Astrocyte (in vitro differentiated cells and primary cell): Measurements from ENCODE around the gene ZC3H4. TPM values are rescaled to one million over a fixed set of nuclear protein-coding genes. Genes with fewer than 3 reads are reported as not detected.
A peak's percentile ranks its signal among the peaks of the same experiment; 100 is the strongest.

Experiments used
- DNase-seq: peaks from one replicate; pipeline ENCODE4 v3.0.0-alpha.2; 2010; ENCODE audit warnings: low read depth
- FAIRE-seq: peaks from 2 replicates; lab custom pipeline; 2011; peaks lifted over from hg19 to GRCh38; lab: Jason Lieb, UNC
- H2AFZ ChIP-seq: 2 replicates; pipeline ENCODE4 v1.6.0; 2012; ENCODE audit warnings: low read depth, low read length, inconsistent platforms
- H3K27ac ChIP-seq: 2 replicates; pipeline ENCODE4 v1.5.1; 2011; ENCODE audit warnings: low read depth, low read length, inconsistent platforms
- H3K27me3 ChIP-seq: 2 replicates; pipeline ENCODE4 v1.6.0; 2011; ENCODE audit warnings: low read length, inconsistent platforms; ENCODE audit not compliant: insufficient read depth
- H3K36me3 ChIP-seq: 2 replicates; pipeline ENCODE4 v1.5.1; 2011; ENCODE audit warnings: low read length, inconsistent platforms; ENCODE audit not compliant: insufficient read depth
- H3K4me1 ChIP-seq: 2 replicates; pipeline ENCODE4 v1.5.1; 2011; ENCODE audit warnings: low read length, inconsistent platforms; ENCODE audit not compliant: insufficient read depth
- H3K4me2 ChIP-seq: 2 replicates; pipeline ENCODE4 v1.6.0; 2012; ENCODE audit warnings: low read length, inconsistent platforms
- H3K4me3 ChIP-seq: 2 replicates; pipeline ENCODE4 v1.5.1; 2011; ENCODE audit warnings: low read depth, mild to moderate bottlenecking, low read length, inconsistent platforms; ENCODE audit not compliant: insufficient read depth
- H3K79me2 ChIP-seq: 2 replicates; pipeline ENCODE4 v1.6.0; 2012; ENCODE audit warnings: mild to moderate bottlenecking, low read length, inconsistent platforms; ENCODE audit not compliant: insufficient read depth
- H3K9ac ChIP-seq: 2 replicates; pipeline ENCODE4 v1.6.0; 2012; ENCODE audit warnings: mild to moderate bottlenecking, low read length, inconsistent platforms
- H3K9me3 ChIP-seq: 2 replicates; pipeline ENCODE4 v1.5.1; 2012; ENCODE audit warnings: low read depth, mild to moderate bottlenecking, low read length, inconsistent platforms; ENCODE audit not compliant: insufficient read depth
- H4K20me1 ChIP-seq: 2 replicates; pipeline ENCODE4 v1.6.0; 2012; ENCODE audit warnings: low read length, inconsistent platforms; ENCODE audit not compliant: insufficient read depth
- H3K27ac Mint-ChIP-seq: one replicate; pipeline ENCODE4 v1.8.0; 2021; ENCODE audit warnings: mild to moderate bottlenecking, mixed read lengths; ENCODE audit not compliant: unreplicated experiment
- H3K27me3 Mint-ChIP-seq: one replicate; pipeline ENCODE4 v1.8.0; 2021; ENCODE audit warnings: low read depth, mixed read lengths; ENCODE audit not compliant: unreplicated experiment
- H3K36me3 Mint-ChIP-seq: one replicate; pipeline ENCODE4 v1.8.0; 2021; ENCODE audit warnings: low read depth, mixed read lengths; ENCODE audit not compliant: unreplicated experiment
- H3K4me1 Mint-ChIP-seq: one replicate; pipeline ENCODE4 v1.8.0; 2021; ENCODE audit warnings: low read depth, mixed read lengths; ENCODE audit not compliant: unreplicated experiment
- H3K4me3 Mint-ChIP-seq: one replicate; pipeline ENCODE4 v1.8.0; 2021; ENCODE audit warnings: mild to moderate bottlenecking, moderate library complexity, mixed read lengths; ENCODE audit not compliant: unreplicated experiment
- H3K9me3 Mint-ChIP-seq: one replicate; pipeline ENCODE4 v1.8.0; 2021; ENCODE audit warnings: mild to moderate bottlenecking, mixed read lengths; ENCODE audit not compliant: unreplicated experiment
- CTCF ChIP-seq: IDR thresholded peaks from 2 replicates; pipeline ENCODE4 v1.5.1; 2011; ENCODE audit warnings: low read depth, mild to moderate bottlenecking, inconsistent platforms, low read length, moderate library complexity; ENCODE audit not compliant: insufficient read depth
- EZH2 ChIP-seq: IDR thresholded peaks from 2 replicates; pipeline ENCODE4 v1.6.1; 2012; ENCODE audit warnings: mild to moderate bottlenecking, low read length, inconsistent platforms; ENCODE audit not compliant: insufficient read depth
- total RNA-seq: library from RNA; stranded (reverse); gene quantifications from 2 replicates; pipeline ENCODE4 v1.2.1, GENCODE V29; 2021

The ZC3H4 gene
- total RNA-seq, 1 donor from 2014 or later, result 42.3 TPM

- Mint-ChIP-seq H3K27me3 (no peaks in the 10 kb centered on the region), H3K4me3 (no peak overlapping the region), H3K36me3 (no peaks in the 10 kb centered on the region), H3K27ac (no peak overlapping the region), H3K4me1 (peaks cover 8% of the 10 kb centered on the region), H3K9me3 (peaks cover 6% of the 10 kb centered on the region)
- Histone ChIP-seq H3K36me3 (no peaks in the 10 kb centered on the region), H3K27me3 (no peaks in the 10 kb centered on the region), H3K4me1 (peaks cover 11% of the 10 kb centered on the region), H3K27ac (no peak overlapping the region), H2AFZ (no peak overlapping the region), H3K4me2 (no peak overlapping the region), H3K9ac (no peak overlapping the region), H4K20me1 (no peaks in the 10 kb centered on the region), H3K9me3 (no peaks in the 10 kb centered on the region), H3K79me2 (no peaks in the 10 kb centered on the region), H3K4me3 (no peak overlapping the region)
- no peak for DNase-seq
- no peak for FAIRE-seq
- TF ChIP-seq EZH2, result no peak
- no peak for TF ChIP-seq CTCF
These were observed 12.0 kb upstream of the ZC3H4 start for GRCh38 chr19:47125669-47125938.

- Mint-ChIP-seq H3K27me3 (no peaks in the 10 kb centered on the region), H3K36me3 (no peaks in the 10 kb centered on the region), H3K27ac (no peak overlapping the region), H3K4me3 (no peak overlapping the region), H3K9me3 (peaks cover 2% of the 10 kb centered on the region), H3K4me1 (peaks cover 8% of the 10 kb centered on the region)
- H3K4me2 ChIP-seq, result no peak overlapping the region
- no peaks in the 10 kb centered on the region for H3K27me3 ChIP-seq
- DNase-seq (peak; percentile 61), FAIRE-seq (peak; percentile 84)
- no peak overlapping the region for H3K9ac ChIP-seq
- peak overlapping the region; percentile 27 for H2AFZ ChIP-seq
- no peaks in the 10 kb centered on the region for H3K9me3 ChIP-seq
- H3K27ac ChIP-seq, result no peak overlapping the region
- TF ChIP-seq EZH2 (no peak), CTCF (peak; percentile 77)
- H3K36me3 ChIP-seq, result no peaks in the 10 kb centered on the region
- no peak overlapping the region for H3K4me3 ChIP-seq
- no peaks in the 10 kb centered on the region for H4K20me1 ChIP-seq
- H3K4me1 ChIP-seq, result peaks cover 11% of the 10 kb centered on the region
- no peaks in the 10 kb centered on the region for H3K79me2 ChIP-seq
These were observed 11.5 kb upstream of the ZC3H4 start for GRCh38 chr19:47124937-47125668.

DNA sequence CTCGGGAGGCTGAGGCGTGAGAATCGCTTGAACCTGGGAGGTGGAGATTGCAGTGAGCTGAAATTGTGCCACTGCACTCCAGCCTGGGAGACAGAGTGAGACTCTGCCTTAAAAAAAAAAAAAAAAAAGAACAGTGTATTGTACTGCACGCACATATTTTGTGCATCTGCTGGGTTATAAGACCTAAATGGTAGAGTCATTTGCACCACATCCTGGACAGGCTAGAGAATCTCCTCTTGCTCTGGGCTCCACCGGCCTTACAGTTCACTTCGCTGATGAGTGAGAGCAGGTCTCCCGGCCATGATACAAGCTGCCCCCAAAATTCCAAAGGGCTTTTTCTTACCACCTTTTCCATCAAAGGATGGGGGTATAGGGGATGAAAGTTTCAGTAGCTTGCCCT, 9.8 kb upstream of the ZC3H4 start:
- no peak for FAIRE-seq
- Mint-ChIP-seq H3K4me1 (peaks cover 8% of the 10 kb centered on the region), H3K27me3 (no peaks in the 10 kb centered on the region), H3K36me3 (no peaks in the 10 kb centered on the region), H3K9me3 (no peaks in the 10 kb centered on the region), H3K27ac (no peak overlapping the region), H3K4me3 (no peak overlapping the region)
- H3K27ac ChIP-seq, result no peak overlapping the region
- no peak for DNase-seq
- H3K4me3 ChIP-seq, result no peak overlapping the region
- TF ChIP-seq EZH2 (no peak), CTCF (no peak)
- no peaks in the 10 kb centered on the region for H4K20me1 ChIP-seq
- peaks cover 11% of the 10 kb centered on the region for H3K4me1 ChIP-seq
- no peak overlapping the region for H3K9ac ChIP-seq
- H3K36me3 ChIP-seq, result no peaks in the 10 kb centered on the region
- no peaks in the 10 kb centered on the region for H3K9me3 ChIP-seq
- no peak overlapping the region for H3K4me2 ChIP-seq
- no peak overlapping the region for H2AFZ ChIP-seq
- no peaks in the 10 kb centered on the region for H3K27me3 ChIP-seq
- no peaks in the 10 kb centered on the region for H3K79me2 ChIP-seq
